H1 (cell line): ENCODE data around the gene RHBDF2. TPM values are rescaled to one million over a fixed set of nuclear protein-coding genes. Genes with fewer than 3 reads are reported as not detected.

Experiments
- ATF3 ChIP-seq: IDR thresholded peaks from 2 replicates; pipeline ENCODE4 v1.6.1; 2011; ENCODE audit warnings: low read depth, mild to moderate bottlenecking, low read length; ENCODE audit not compliant: insufficient read depth
- BACH1 ChIP-seq: IDR thresholded peaks from 2 replicates; pipeline ENCODE4 v1.6.1; 2012; ENCODE audit warnings: low read length, improper control_type of control experiment
- CEBPB ChIP-seq: IDR thresholded peaks from 2 replicates; pipeline ENCODE4 v1.6.1; 2012; ENCODE audit warnings: low read depth, low read length
- CHD2 ChIP-seq: IDR thresholded peaks from 2 replicates; pipeline ENCODE4 v1.6.1; 2012; ENCODE audit warnings: low read length, improper control_type of control experiment
- CREB1 ChIP-seq: IDR thresholded peaks from 2 replicates; pipeline ENCODE4 v1.6.1; 2012; ENCODE audit warnings: inconsistent platforms
- EGR1 ChIP-seq: IDR thresholded peaks from 2 replicates; pipeline ENCODE4 v1.6.1; 2011; ENCODE audit warnings: low read depth, low read length, borderline replicate concordance
- GTF2F1 ChIP-seq: IDR thresholded peaks from 2 replicates; pipeline ENCODE4 v1.6.1; 2012; ENCODE audit warnings: low read depth, low read length, improper control_type of control experiment, borderline replicate concordance
- JUN ChIP-seq: IDR thresholded peaks from 2 replicates; pipeline ENCODE4 v1.6.1; 2011; ENCODE audit warnings: low read depth, mild to moderate bottlenecking, improper control_type of control experiment, low read length
- KDM1A ChIP-seq: fragments of 200-600, 300-600 bp; sonication (generic); IDR thresholded peaks from 2 replicates; pipeline ENCODE4 v1.7.1; 2016; ENCODE audit warnings: mild to moderate bottlenecking, low read length, borderline replicate concordance
- NRF1 ChIP-seq: IDR thresholded peaks from 2 replicates; pipeline ENCODE4 v1.6.1; 2011; ENCODE audit warnings: mild to moderate bottlenecking, low read depth, low read length, improper control_type of control experiment
- POLR2A ChIP-seq, 2 experiments: IDR thresholded peaks; 1 replicate in 1 of 2; 2 replicates in 1 of 2; pipeline ENCODE4 v1.6.1; 2011; ENCODE audit warnings: low read depth in 2 of 2, low read length in 2 of 2, mild to moderate bottlenecking in 2 of 2; ENCODE audit errors: control extremely low read depth in 1 of 2
- POLR2AphosphoS5 ChIP-seq: IDR thresholded peaks from 2 replicates; pipeline ENCODE4 v1.6.1; 2011; ENCODE audit warnings: low read depth, low read length
- RNF2 ChIP-seq: fragments of 200-900, 300-1000 bp; sonication (generic); IDR thresholded peaks from 2 replicates; pipeline ENCODE4 v1.7.1; 2016; ENCODE audit warnings: borderline replicate concordance, low read depth, mild to moderate bottlenecking, antibody characterized with exemption, low read length; ENCODE audit not compliant: poor library complexity, severe bottlenecking; ENCODE audit errors: missing control alignments
- RXRA ChIP-seq: IDR thresholded peaks from 2 replicates; pipeline ENCODE4 v1.6.1; 2011; ENCODE audit warnings: low read depth, mild to moderate bottlenecking, low read length, moderate library complexity; ENCODE audit not compliant: insufficient read depth
- SIRT6 ChIP-seq: IDR thresholded peaks from one replicate; pipeline ENCODE4 v1.7.1; 2012; ENCODE audit warnings: low read length, inconsistent platforms
- SP1 ChIP-seq: IDR thresholded peaks from 2 replicates; pipeline ENCODE4 v1.6.1; 2011; ENCODE audit warnings: low read depth, low read length
- SP2 ChIP-seq: IDR thresholded peaks from 2 replicates; pipeline ENCODE4 v1.6.1; 2012; ENCODE audit warnings: mild to moderate bottlenecking, low read length, inconsistent platforms
- TAF1 ChIP-seq: IDR thresholded peaks from 2 replicates; pipeline ENCODE4 v1.6.1; 2011; ENCODE audit warnings: mild to moderate bottlenecking, low read depth, low read length
- TAF7 ChIP-seq: optimal IDR thresholded peaks from 2 replicates; pipeline ENCODE3; 2011; ENCODE audit warnings: low read depth, mild to moderate bottlenecking, inconsistent platforms, low read length, moderate library complexity, borderline replicate concordance
- TBP ChIP-seq: IDR thresholded peaks from 2 replicates; pipeline ENCODE4 v1.6.1; 2011; ENCODE audit warnings: low read depth, low read length, improper control_type of control experiment
- USF2 ChIP-seq: IDR thresholded peaks from 2 replicates; pipeline ENCODE4 v1.6.1; 2011; ENCODE audit warnings: low read length, improper control_type of control experiment
- polyA plus RNA-seq, 7 experiments: library from polyadenylated mRNA; depleted of rRNA in 3 of 7; stranded (reverse) in 5 of 7; unstranded in 2 of 7; fragments of >200 nt in 5 of 7; fragments of 200-250 nt in 2 of 7; gene quantifications; 1 replicate in 5 of 7; 2 replicates in 1 of 7; 4 replicates in 1 of 7; pipeline versions ENCODE4 v1.2.1 to v1.2.3, GENCODE V29; 2011 to 2013; ENCODE audit warnings: missing spikeins in 2 of 7, mixed read lengths in 2 of 7
- total RNA-seq: library from RNA; stranded (reverse); fragmentation: NEBNext Ultra II Directional; extraction: Animal tissue kit (Norgen Biotek cat#: 25700); gene quantifications from 2 replicates; pipeline ENCODE4 v1.2.1, GENCODE V29; 2021
- TF ChIP-seq, protein P1 (sequence below): IDR thresholded peaks from 2 replicates; pipeline ENCODE4 v1.6.1; 2012; ENCODE audit warnings: inconsistent platforms

RHBDF2 gene
- total and polyA plus RNA-seq, 2 of the 8 experiments (the other 6 are each of a cell fraction or from before 2014, with no cell fraction given): 21.2 to 25.9 TPM

DNA sequence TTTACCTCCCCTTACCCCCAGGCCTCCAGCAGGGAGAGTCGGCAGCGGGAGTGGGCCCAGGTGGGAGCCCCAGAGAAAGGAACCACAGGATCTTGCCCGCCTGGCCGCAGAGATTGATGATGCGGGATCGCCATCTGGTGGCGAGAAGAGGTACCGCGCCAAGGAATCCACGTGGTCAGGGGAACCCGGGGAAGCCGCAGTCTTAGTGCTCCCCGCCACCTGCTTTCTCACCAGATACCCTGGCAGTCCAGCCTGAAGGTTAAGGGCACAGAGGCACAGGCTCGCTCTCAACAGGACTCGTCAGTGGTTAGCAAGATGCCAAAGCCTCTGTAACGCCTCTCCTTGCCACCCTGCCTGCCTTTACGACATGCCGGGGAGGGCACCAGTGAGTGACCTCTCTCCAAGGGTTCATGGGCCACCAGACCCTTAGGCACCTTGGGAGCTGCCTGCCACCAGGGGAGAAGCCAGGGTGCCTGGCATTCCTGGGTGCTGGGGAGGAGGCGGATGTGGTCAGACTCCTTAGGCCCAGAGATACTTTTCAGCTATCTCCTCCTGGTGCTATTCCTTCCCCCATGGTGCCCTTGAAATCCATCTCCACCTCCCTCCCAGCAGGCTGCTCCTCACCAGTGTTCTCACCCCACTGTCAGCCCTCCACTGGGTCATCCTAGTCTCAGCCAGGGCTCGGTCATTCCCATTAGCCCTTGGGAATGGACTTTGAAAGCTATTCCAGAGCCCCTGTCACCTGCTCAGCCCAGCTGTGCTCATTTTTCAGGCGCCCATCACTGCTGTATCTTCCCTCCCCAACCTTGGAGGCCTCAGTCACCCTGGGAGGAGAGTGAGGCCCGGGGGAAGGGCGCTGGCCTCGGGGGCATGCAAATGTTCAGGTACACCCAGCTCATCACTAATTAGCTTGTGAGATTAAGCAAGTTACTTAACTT is 5.5 kb upstream of the RHBDF2 start (continued):
- 0 out of 2 replicates have a peak, but pooled peaks have one; percentile 60 for TF ChIP-seq USF2
- peak; percentile 45; the same call in 1 of the 2 replicates for TF ChIP-seq ATF3
- no peak for TF ChIP-seq TAF7
- TF ChIP-seq, protein P1, sequence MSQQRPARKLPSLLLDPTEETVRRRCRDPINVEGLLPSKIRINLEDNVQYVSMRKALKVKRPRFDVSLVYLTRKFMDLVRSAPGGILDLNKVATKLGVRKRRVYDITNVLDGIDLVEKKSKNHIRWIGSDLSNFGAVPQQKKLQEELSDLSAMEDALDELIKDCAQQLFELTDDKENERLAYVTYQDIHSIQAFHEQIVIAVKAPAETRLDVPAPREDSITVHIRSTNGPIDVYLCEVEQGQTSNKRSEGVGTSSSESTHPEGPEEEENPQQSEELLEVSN: peak; percentile 63
- TF ChIP-seq TAF1: no peak
- no peak for TF ChIP-seq JUN
- no peak for TF ChIP-seq EGR1
- 0 out of 2 replicates have a peak, but pooled peaks have one; percentile 22 for TF ChIP-seq BACH1
- TF ChIP-seq CHD2: 0 out of 2 replicates have a peak, but pooled peaks have one; percentile 15
- TF ChIP-seq SP2: no peak
- no peak for TF ChIP-seq POLR2A (IDR thresholded peaks at IDR 0.05; ENCODE audit: control extremely low read depth in 1 of 2, low read depth in 2 of 2, low read length in 2 of 2)
- no peak for TF ChIP-seq CEBPB
- no peak for TF ChIP-seq RNF2
- TF ChIP-seq TBP: no peak
- no peak for TF ChIP-seq KDM1A
- TF ChIP-seq GTF2F1: no peak
- TF ChIP-seq RXRA: no peak
- TF ChIP-seq CREB1: no peak
- TF ChIP-seq SP1: no peak
- TF ChIP-seq POLR2AphosphoS5: no peak
- TF ChIP-seq SIRT6: no peak
- TF ChIP-seq NRF1: no peak
- TF ChIP-seq, all 59 proteins: peak for 14
